ENCODE data around the gene PRR9. TPM values are rescaled to one million over a fixed set of nuclear protein-coding genes. Genes with fewer than 3 reads are reported as not detected.

Gene PRR9
- total RNA-seq, 1 experiment from 2014 or later: not detected

GRCh38 chr1:153245466-153245865 lies 28.1 kb downstream of the PRR9 start:
- DNase-seq (ENCODE audit: low spot score): no peak
- ChIA-PET POLR2A (no interaction called here), CTCF (interaction anchor here (0.9 kb wide), 1 partner anchor 43 kb away, joined by 3 read pairs; no protein-coding TSS in a partner anchor)
- no peak for TF ChIP-seq ETV6 (CRISPR knock-in tag; IDR thresholded peaks at IDR 0.05)
- TF ChIP-seq CDX4 (CRISPR knock-in tag; IDR thresholded peaks at IDR 0.05; ENCODE audit: borderline replicate concordance): no peak
- TF ChIP-seq ZNF396 (CRISPR knock-in tag; IDR thresholded peaks at IDR 0.05; ENCODE audit: borderline replicate concordance): no peak
- Mint-ChIP-seq H3K36me3 (no peaks in the 10 kb centered on the region), H3K27ac (no peak overlapping the region), H3K4me3 (no peak overlapping the region), H3K27me3 (ENCODE audit: low read depth) (peaks cover 12% of the 10 kb centered on the region), H3K4me1 (no peaks in the 10 kb centered on the region), H3K9me3 (peaks cover 14% of the 10 kb centered on the region)
- ATAC-seq: no peak

GRCh38 chr1:153246018-153246417 lies 28.6 kb downstream of the PRR9 start:
- Mint-ChIP-seq H3K27ac (no peak overlapping the region), H3K36me3 (no peaks in the 10 kb centered on the region), H3K9me3 (peaks cover 14% of the 10 kb centered on the region), H3K4me3 (no peak overlapping the region), H3K27me3 (ENCODE audit: low read depth) (peaks cover 12% of the 10 kb centered on the region), H3K4me1 (no peaks in the 10 kb centered on the region)
- ChIA-PET POLR2A (no interaction called here), CTCF (interaction anchor here (1.0 kb wide), 1 partner anchor 17 kb away, joined by 3 read pairs; no protein-coding TSS in a partner anchor)
- TF ChIP-seq ZNF423 (CRISPR knock-in tag; IDR thresholded peaks at IDR 0.05): no peak
- TF ChIP-seq ATF1 (CRISPR knock-in tag; IDR thresholded peaks at IDR 0.05): no peak
- TF ChIP-seq ELF4 (CRISPR knock-in tag; IDR thresholded peaks at IDR 0.05; ENCODE audit: low read depth): no peak
- no peak for TF ChIP-seq PRRX2 (CRISPR knock-in tag; IDR thresholded peaks at IDR 0.05)
- no peak for TF ChIP-seq FOXK1 (CRISPR knock-in tag; IDR thresholded peaks at IDR 0.05)
- TF ChIP-seq EMX1 (CRISPR knock-in tag; IDR thresholded peaks at IDR 0.05): no peak
- no peak for TF ChIP-seq PREB (CRISPR knock-in tag; IDR thresholded peaks at IDR 0.05; ENCODE audit: borderline replicate concordance)
- TF ChIP-seq SMAD4 (CRISPR knock-in tag; IDR thresholded peaks at IDR 0.05): no peak
- TF ChIP-seq NFE2L1 (CRISPR knock-in tag; IDR thresholded peaks at IDR 0.05): no peak
- TF ChIP-seq ZNF396 (CRISPR knock-in tag; IDR thresholded peaks at IDR 0.05; ENCODE audit: borderline replicate concordance): no peak
- no peak for TF ChIP-seq ZNF317 (CRISPR knock-in tag; IDR thresholded peaks at IDR 0.05; ENCODE audit: borderline replicate concordance, low read depth)
- TF ChIP-seq ZNF281 (CRISPR knock-in tag; IDR thresholded peaks at IDR 0.05): no peak
- TF ChIP-seq RORB (CRISPR knock-in tag; IDR thresholded peaks at IDR 0.05): no peak
- TF ChIP-seq HMGA2 (CRISPR knock-in tag; IDR thresholded peaks at IDR 0.05): no peak
- TF ChIP-seq ZNF121 (CRISPR knock-in tag; IDR thresholded peaks at IDR 0.05): no peak
- TF ChIP-seq CREB1 (CRISPR knock-in tag; IDR thresholded peaks at IDR 0.05): no peak
- no peak for TF ChIP-seq AFF4 (CRISPR knock-in tag; IDR thresholded peaks at IDR 0.05; ENCODE audit: borderline replicate concordance)
- no peak for TF ChIP-seq TP53 (CRISPR knock-in tag; IDR thresholded peaks at IDR 0.05)
- TF ChIP-seq MXD4 (CRISPR knock-in tag; IDR thresholded peaks at IDR 0.05; ENCODE audit: borderline replicate concordance): no peak
- no peak for ATAC-seq
- DNase-seq (ENCODE audit: low spot score): no peak

Measured in WTC11 (cell line).